ENCODE results near the gene PDS5B. TPM values are rescaled to one million over a fixed set of nuclear protein-coding genes. Genes with fewer than 3 reads are reported as not detected.

Gene PDS5B
- total and polyA plus RNA-seq, 10 of the 15 experiments (the other 5 are each of a cell fraction or from before 2014, with no cell fraction given) = 15.4 to 55.3 (median 30.7) TPM

- TF ChIP-seq RELB (IDR thresholded peaks at IDR 0.05; ENCODE audit: low read depth) (0 out of 2 replicates have a peak, but pooled peaks have one; percentile 25), YY1 (IDR thresholded peaks at IDR 0.05; ENCODE audit: low read depth, low read length) (peak; percentile 97), LARP7 (IDR thresholded peaks at IDR 0.05) (peak; percentile 92), ATF7 (IDR thresholded peaks at IDR 0.05; ENCODE audit: low read depth) (0 out of 2 replicates have a peak, but pooled peaks have one; percentile 7), NFXL1 (IDR thresholded peaks at IDR 0.05; ENCODE audit: borderline replicate concordance) (no peak), HSF1 (IDR thresholded peaks at IDR 0.05; ENCODE audit: low read depth, low read length) (no peak), RCOR1 (conservative IDR thresholded peaks at IDR 0.05; ENCODE audit: low read depth, low read length) (no peak), PBX3 (IDR thresholded peaks at IDR 0.05; ENCODE audit: insufficient replicate concordance, low read depth, low read length) (no peak), EED (IDR thresholded peaks at IDR 0.05; ENCODE audit: low read depth) (no peak), ZBED1 (IDR thresholded peaks at IDR 0.05; ENCODE audit: borderline replicate concordance) (no peak), SMC3 (IDR thresholded peaks at IDR 0.05; ENCODE audit: borderline replicate concordance, low read length) (peak; percentile 64; the same call in 1 of the 2 replicates), MLLT1 (IDR thresholded peaks at IDR 0.05) (no peak), YBX1 (IDR thresholded peaks at IDR 0.05) (no peak), ZSCAN29 (IDR thresholded peaks at IDR 0.05) (peak; percentile 64; the same call in 1 of the 2 replicates), POLR2AphosphoS5 (IDR thresholded peaks at IDR 0.05; ENCODE audit: low read length) (no peak; the same call in 1 of the 2 replicates), PAX8 (IDR thresholded peaks at IDR 0.05) (no peak), RB1 (IDR thresholded peaks at IDR 0.05; ENCODE audit: borderline replicate concordance) (peak; percentile 98), MEF2B (IDR thresholded peaks at IDR 0.05; ENCODE audit: partially characterized antibody, poor library complexity, severe bottlenecking) (no peak), CREM (IDR thresholded peaks at IDR 0.05; ENCODE audit: low read depth) (0 out of 2 replicates have a peak, but pooled peaks have one; percentile 14), NFIC (IDR thresholded peaks at IDR 0.05; ENCODE audit: low read depth, low read length) (no peak), ZBTB4 (CRISPR knock-in tag; IDR thresholded peaks at IDR 0.05) (no peak)
Observed at GRCh38 chr13:32586080-32586900, at the start of gene PDS5B (continued).

Data from GM12878 (cell line).